Karpas-422 (cell line): ENCODE data around the gene EGFL8. TPM values are rescaled to one million over a fixed set of nuclear protein-coding genes. Genes with fewer than 3 reads are reported as not detected.
A peak's percentile ranks its signal among the peaks of the same experiment; 100 is the strongest.

Experiments
- DNase-seq: peaks from one replicate; pipeline ENCODE4 v3.0.0-alpha.2; 2015
- H2AFZ ChIP-seq: fragments of 200-600 bp; sonication (generic); 2 replicates; pipeline ENCODE4 v1.6.1; 2014; ENCODE audit warnings: antibody characterized with exemption, low read length, mixed read lengths
- H3K27ac ChIP-seq: fragments of 200-600 bp; sonication (generic); 2 replicates; pipeline ENCODE4 v1.5.1; 2014; ENCODE audit warnings: mild to moderate bottlenecking, low read length, moderate library complexity
- H3K27me3 ChIP-seq: fragments of 200-600 bp; sonication (generic); 2 replicates; pipeline ENCODE4 v1.6.1; 2014; ENCODE audit warnings: low read length, mixed read lengths
- H3K36me3 ChIP-seq: fragments of 200-600 bp; sonication (generic); 2 replicates; pipeline ENCODE4 v1.6.1; 2014; ENCODE audit warnings: low read length, mixed read lengths; ENCODE audit not compliant: insufficient read depth
- H3K4me1 ChIP-seq: fragments of 200-600 bp; sonication (generic); 2 replicates; pipeline ENCODE4 v1.6.1; 2014; ENCODE audit warnings: mild to moderate bottlenecking, low read length, mixed read lengths
- H3K4me2 ChIP-seq: fragments of 200-600 bp; sonication (generic); 2 replicates; pipeline ENCODE4 v1.6.1; 2014; ENCODE audit warnings: low read length, low read depth, mild to moderate bottlenecking; ENCODE audit not compliant: poor library complexity, severe bottlenecking
- H3K4me3 ChIP-seq: fragments of 200-600 bp; sonication (generic); 2 replicates; pipeline ENCODE4 v1.5.1; 2014; ENCODE audit warnings: mild to moderate bottlenecking, antibody characterized with exemption, low read length, mixed read lengths
- H3K79me2 ChIP-seq: fragments of 200-600 bp; sonication (generic); 2 replicates; pipeline ENCODE4 v1.6.1; 2014; ENCODE audit warnings: mild to moderate bottlenecking, low read length, mixed read lengths
- H3K9ac ChIP-seq: fragments of 200-600 bp; sonication (generic); 2 replicates; pipeline ENCODE4 v1.6.0; 2014; ENCODE audit warnings: low read length
- H3K9me2 ChIP-seq: fragments of 200-600 bp; sonication (generic), shearing (Covaris generic); replicated peaks from 2 replicates; pipeline ENCODE4 v1.6.0; 2014; ENCODE audit warnings: mild to moderate bottlenecking, low read length, moderate library complexity; ENCODE audit not compliant: insufficient read depth
- H3K9me3 ChIP-seq: fragments of 300-700, 200-600 bp; sonication (generic); 2 replicates; pipeline ENCODE4 v1.6.1; 2014; ENCODE audit warnings: low read length, mixed read lengths
- H4K20me1 ChIP-seq: fragments of 200-600 bp; sonication (generic); 2 replicates; pipeline ENCODE4 v1.6.1; 2014; ENCODE audit warnings: mild to moderate bottlenecking, antibody characterized with exemption, low read length, low read depth; ENCODE audit not compliant: insufficient read depth
- total RNA-seq: library from RNA; depleted of rRNA; stranded (reverse); fragments of >200 nt; shearing (Covaris generic); gene quantifications from 2 replicates; pipeline ENCODE4 v1.2.3, GENCODE V29; 2014; ENCODE audit warnings: low replicate concordance

The EGFL8 gene
- total RNA-seq, 1 experiment from 2014 or later: 3.7 TPM

GRCh38 chr6:32126880-32127279, 37.5 kb upstream of the EGFL8 start:
- Histone ChIP-seq H3K9ac (peak overlapping the region; percentile 99), H3K4me1 (peaks cover 30% of the 10 kb centered on the region), H3K9me2 (no peaks in the 10 kb centered on the region), H3K9me3 (no peaks in the 10 kb centered on the region), H3K4me2 (peak overlapping the region; percentile 75), H3K79me2 (peaks cover 44% of the 10 kb centered on the region), H3K27me3 (no peaks in the 10 kb centered on the region), H4K20me1 (no peaks in the 10 kb centered on the region), H3K4me3 (peak overlapping the region; percentile 99), H2AFZ (no peak overlapping the region), H3K27ac (no peak overlapping the region), H3K36me3 (no peaks in the 10 kb centered on the region; the same call in 1 of the 2 replicates)
- DNase-seq: no peak

GRCh38 chr6:32127409-32127716, 37.0 kb upstream of the EGFL8 start:
- DNase-seq: no peak
- Histone ChIP-seq H3K4me2 (peak overlapping the region; percentile 75), H3K9me3 (no peaks in the 10 kb centered on the region), H3K27me3 (no peaks in the 10 kb centered on the region), H3K9ac (peak overlapping the region; percentile 99), H3K9me2 (no peaks in the 10 kb centered on the region), H3K4me3 (peak overlapping the region; percentile 99), H3K4me1 (peaks cover 30% of the 10 kb centered on the region), H4K20me1 (no peaks in the 10 kb centered on the region), H3K79me2 (peaks cover 44% of the 10 kb centered on the region), H3K27ac (peak overlapping the region; percentile 82; the same call in 1 of the 2 replicates), H2AFZ (no peak overlapping the region), H3K36me3 (no peaks in the 10 kb centered on the region; the same call in 1 of the 2 replicates)

DNA sequence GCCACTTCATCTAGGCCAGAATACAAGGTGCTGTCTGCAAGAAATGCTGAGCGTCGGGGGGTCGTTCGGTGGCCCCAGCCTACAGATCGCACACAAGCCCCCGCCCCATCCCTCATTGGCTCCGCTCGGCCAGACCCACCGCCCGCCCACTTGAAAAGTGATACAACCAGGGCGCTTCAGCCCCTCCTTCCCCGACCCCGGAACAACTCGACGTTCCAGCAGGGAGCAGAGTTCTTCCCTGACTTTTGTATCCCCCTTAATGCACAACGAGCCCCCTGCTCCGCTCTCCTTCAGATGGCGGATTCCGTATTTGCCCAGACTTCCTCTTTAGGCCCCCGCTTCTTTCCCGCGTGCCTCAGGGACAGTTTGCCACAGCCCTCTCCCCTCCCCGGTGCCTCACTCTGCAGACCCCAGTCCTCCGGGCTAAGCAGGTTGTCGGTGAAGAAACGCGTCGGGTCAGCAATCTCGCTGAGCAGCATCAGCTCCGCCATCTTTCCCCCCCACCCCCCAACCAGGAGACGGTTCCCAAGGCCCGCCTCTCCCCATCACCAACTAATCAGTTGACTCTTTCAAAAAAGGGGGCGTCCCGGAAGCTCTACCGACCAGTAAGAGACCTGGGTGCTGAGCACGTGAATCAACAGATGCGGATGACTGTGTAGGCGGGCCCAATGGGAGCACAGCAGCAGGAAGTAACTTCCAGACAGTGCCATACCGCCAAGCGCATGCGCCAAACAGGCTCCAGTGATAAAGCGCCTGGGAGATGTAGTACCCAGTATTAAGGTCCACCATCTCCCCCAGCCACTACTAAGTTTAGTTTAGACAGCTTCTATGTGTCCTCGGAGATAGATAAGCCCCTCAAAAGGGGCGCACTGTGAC, 36.4 kb upstream of the EGFL8 start, which contains the start of gene ATF6B:
ATF6B (minus strand) TSS at position 530 of the 876 bp plus-strand sequence; CDS start at position 491, 39 bp downstream.
- H3K9me2 ChIP-seq: no peaks in the 10 kb centered on the region
- H3K4me3 ChIP-seq: peak within 1 kb of the TSS; percentile 99
- peaks cover 30% of the 10 kb centered on the region for H3K4me1 ChIP-seq
- peak within 1 kb of the TSS; percentile 99 for H3K9ac ChIP-seq
- no peaks in the 10 kb centered on the region for H4K20me1 ChIP-seq
- H3K27ac ChIP-seq: peak within 1 kb of the TSS; percentile 82
- peak within 1 kb of the TSS; percentile 76 for H3K4me2 ChIP-seq
- no peak within 1 kb of the TSS for H2AFZ ChIP-seq
- no peaks in the 10 kb centered on the region for H3K9me3 ChIP-seq
- DNase-seq: peak; percentile 99
- no peaks in the 10 kb centered on the region; the same call in 1 of the 2 replicates for H3K36me3 ChIP-seq
- H3K27me3 ChIP-seq: no peaks in the 10 kb centered on the region
- peaks cover 44% of the 10 kb centered on the region for H3K79me2 ChIP-seq

- Histone ChIP-seq H4K20me1 (no peaks in the 10 kb centered on the region), H3K27me3 (no peaks in the 10 kb centered on the region), H3K4me2 (peak overlapping the region; percentile 76), H3K9me2 (no peaks in the 10 kb centered on the region), H3K9ac (peak overlapping the region; percentile 78), H3K4me1 (peaks cover 30% of the 10 kb centered on the region), H3K36me3 (no peaks in the 10 kb centered on the region; the same call in 1 of the 2 replicates), H3K27ac (peak overlapping the region; percentile 11; the same call in 1 of the 2 replicates), H3K9me3 (no peaks in the 10 kb centered on the region), H3K4me3 (peak overlapping the region; percentile 99), H3K79me2 (peaks cover 44% of the 10 kb centered on the region), H2AFZ (no peak overlapping the region)
- DNase-seq: no peak
Measured at GRCh38 chr6:32128751-32129296, 35.6 kb upstream of the EGFL8 start.

- H3K36me3 ChIP-seq: no peaks in the 10 kb centered on the region; the same call in 1 of the 2 replicates
- H3K79me2 ChIP-seq: peaks cover 41% of the 10 kb centered on the region
- H3K9me3 ChIP-seq: no peaks in the 10 kb centered on the region
- H3K4me2 ChIP-seq: peak overlapping the region; percentile 76
- H3K9ac ChIP-seq: peak overlapping the region; percentile 78
- no peaks in the 10 kb centered on the region for H3K9me2 ChIP-seq
- H4K20me1 ChIP-seq: no peaks in the 10 kb centered on the region
- no peak overlapping the region for H3K27ac ChIP-seq
- H3K27me3 ChIP-seq: no peaks in the 10 kb centered on the region
- peaks cover 30% of the 10 kb centered on the region for H3K4me1 ChIP-seq
- H3K4me3 ChIP-seq: peak overlapping the region; percentile 99
- H2AFZ ChIP-seq: peak overlapping the region; percentile 36; the same call in 1 of the 2 replicates
- DNase-seq: no peak
Measured at GRCh38 chr6:32129297-32130088, 34.9 kb upstream of the EGFL8 start.

GRCh38 chr6:32131439-32131948, 32.9 kb upstream of the EGFL8 start:
- H3K9me2 ChIP-seq: no peaks in the 10 kb centered on the region
- no peaks in the 10 kb centered on the region for H4K20me1 ChIP-seq
- no peaks in the 10 kb centered on the region for H3K9me3 ChIP-seq
- DNase-seq: no peak
- no peak overlapping the region for H3K4me3 ChIP-seq
- H2AFZ ChIP-seq: no peak overlapping the region
- H3K9ac ChIP-seq: no peak overlapping the region
- no peaks in the 10 kb centered on the region for H3K27me3 ChIP-seq
- no peaks in the 10 kb centered on the region for H3K36me3 ChIP-seq
- H3K4me1 ChIP-seq: peaks cover 23% of the 10 kb centered on the region
- no peak overlapping the region for H3K27ac ChIP-seq
- H3K79me2 ChIP-seq: peaks cover 31% of the 10 kb centered on the region
- H3K4me2 ChIP-seq: no peak overlapping the region

DNA sequence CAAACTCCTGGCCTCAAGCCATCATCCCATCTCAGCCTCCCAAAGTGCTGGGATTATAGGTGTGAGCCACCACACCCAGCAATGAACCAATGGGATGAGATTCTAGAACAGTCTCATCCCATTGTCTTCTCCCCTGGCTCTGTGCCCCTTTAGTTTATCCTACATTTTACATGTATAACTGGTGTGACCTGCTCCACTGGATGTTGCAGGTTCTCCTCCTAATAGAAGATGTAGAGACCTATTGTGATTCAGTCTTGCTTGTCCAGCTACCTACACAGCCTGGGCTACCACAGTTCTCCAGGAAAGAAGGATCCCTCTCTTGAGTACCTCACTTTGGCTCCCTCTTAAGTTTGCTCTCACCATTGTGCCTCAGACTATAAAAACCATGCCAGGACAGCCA, 32.3 kb upstream of the EGFL8 start:
- no peak overlapping the region for H3K4me2 ChIP-seq

More for the DNA sequence above, 32.3 kb upstream of the EGFL8 start:
- Histone ChIP-seq H3K4me1 (peaks cover 17% of the 10 kb centered on the region), H3K9me2 (no peaks in the 10 kb centered on the region), H4K20me1 (no peaks in the 10 kb centered on the region), H3K4me3 (no peak overlapping the region), H3K27ac (no peak overlapping the region), H3K9me3 (no peaks in the 10 kb centered on the region), H3K79me2 (peaks cover 25% of the 10 kb centered on the region), H3K27me3 (no peaks in the 10 kb centered on the region), H2AFZ (no peak overlapping the region), H3K36me3 (no peaks in the 10 kb centered on the region), H3K9ac (no peak overlapping the region)
- DNase-seq: no peak
